PC-3 (cell line): ENCODE results near the gene SRRM3. TPM values are rescaled to one million over a fixed set of nuclear protein-coding genes. Genes with fewer than 3 reads are reported as not detected.

Experiments used
- ATAC-seq: fragments of 200-7000 bp; cut with Tn5 transposase; 2 replicates; pipeline ENCODE4 v1.9.1; 2020; ENCODE audit warnings: mild to moderate bottlenecking, moderate library complexity
- BruUV-seq: library from RNA; stranded (reverse); fragments of 400-500 nt; replicated peaks from 2 replicates; lab custom pipeline; 2021; lab: Mats Ljungman, UMichigan
- CTCF ChIA-PET: fragments of 300-600 bp; sonication (Branson Sonifier 250); formaldehyde crosslinking; loops from one replicate; lab custom pipeline; 2022; ENCODE audit warnings: antibody characterized with exemption; lab: Charles Lee
- POLR2A ChIA-PET: fragments of 300-600 bp; sonication (Branson Sonifier 250); formaldehyde crosslinking; loops from one replicate; lab custom pipeline; 2022; ENCODE audit warnings: antibody characterized with exemption; ENCODE audit not compliant: unreplicated experiment; lab: Charles Lee
- DNase-seq: peaks from one replicate; pipeline ENCODE4 v3.0.0-alpha.2; 2015
- H2AFZ ChIP-seq: fragments of 300-600 bp; sonication (generic); 2 replicates; pipeline ENCODE4 v1.6.0; 2016; ENCODE audit warnings: antibody characterized with exemption, low read length
- H3F3A ChIP-seq: fragments of 300-600 bp; sonication (generic); one replicate; pipeline ENCODE4 v1.6.0; 2017; ENCODE audit warnings: antibody characterized with exemption, low read length, control low read depth, mild to moderate bottlenecking; ENCODE audit not compliant: unreplicated experiment
- H3K27ac ChIP-seq: fragments of 300-600 bp; sonication (generic); 2 replicates; pipeline ENCODE4 v1.5.1; 2016; ENCODE audit warnings: mild to moderate bottlenecking, low read length
- H3K27me3 ChIP-seq: fragments of 300-600 bp; sonication (generic); 2 replicates; pipeline ENCODE4 v1.6.1; 2016; ENCODE audit warnings: low read length, mixed read lengths
- H3K36me3 ChIP-seq: fragments of 300-600 bp; sonication (generic); 2 replicates; pipeline ENCODE4 v1.6.1; 2016; ENCODE audit warnings: low read depth, mixed run types, low read length, mixed read lengths
- H3K4me1 ChIP-seq: fragments of 300-600 bp; sonication (generic); 2 replicates; pipeline ENCODE4 v1.5.1; 2016; ENCODE audit warnings: low read length; ENCODE audit not compliant: insufficient read depth
- H3K4me2 ChIP-seq: fragments of 300-600 bp; sonication (generic); 2 replicates; pipeline ENCODE4 v1.6.0; 2016; ENCODE audit warnings: low read length
- H3K4me3 ChIP-seq: fragments of 300-600 bp; sonication (generic); 2 replicates; pipeline ENCODE4 v1.5.1; 2016; ENCODE audit warnings: mild to moderate bottlenecking, low read length, mixed read lengths
- H3K79me2 ChIP-seq: fragments of 300-600 bp; sonication (generic); 2 replicates; pipeline ENCODE4 v1.6.1; 2017; ENCODE audit warnings: low read length, mixed read lengths
- H3K9ac ChIP-seq: fragments of 300-600 bp; sonication (generic); 2 replicates; pipeline ENCODE4 v1.6.0; 2016; ENCODE audit warnings: mild to moderate bottlenecking, low read length
- H3K9me2 ChIP-seq: fragments of 300-600 bp; sonication (generic); replicated peaks from 2 replicates; pipeline ENCODE4 v1.6.1; 2016; ENCODE audit warnings: mixed run types, low read length, mixed read lengths
- H3K9me3 ChIP-seq: fragments of 300-600 bp; sonication (generic); 2 replicates; pipeline ENCODE4 v1.6.1; 2016; ENCODE audit warnings: low read length, mixed read lengths
- H4K20me1 ChIP-seq: fragments of 300-600 bp; sonication (generic); 2 replicates; pipeline ENCODE4 v1.6.1; 2016; ENCODE audit warnings: low read length, mixed read lengths
- EZH2phosphoT487 ChIP-seq: fragments of 300-600 bp; sonication (generic); IDR thresholded peaks from 2 replicates; pipeline ENCODE4 v1.6.1; 2018; ENCODE audit warnings: mild to moderate bottlenecking, antibody characterized with exemption, low read length, borderline replicate concordance
- intact Hi-C: fragments of 100-400 bp; cut with micrococcal nuclease; formaldehyde crosslinking; loops from 2 replicates; pipeline ENCODE4 v1.9.0; 2023
- total RNA-seq: library from RNA; depleted of rRNA; stranded (reverse); fragments of >200 nt; gene quantifications from 2 replicates; pipeline ENCODE4 v1.2.3, GENCODE V29; 2014
- TF ChIP-seq, protein P1 (sequence below): fragments of 300-600 bp; sonication (generic); conservative IDR thresholded peaks from 2 replicates; pipeline ENCODE4 v1.5.1; 2017; ENCODE audit warnings: antibody characterized with exemption, low read depth, mild to moderate bottlenecking, low read length

Gene SRRM3
- total RNA-seq, 1 experiment from 2014 or later, result 0.66 TPM

DNA sequence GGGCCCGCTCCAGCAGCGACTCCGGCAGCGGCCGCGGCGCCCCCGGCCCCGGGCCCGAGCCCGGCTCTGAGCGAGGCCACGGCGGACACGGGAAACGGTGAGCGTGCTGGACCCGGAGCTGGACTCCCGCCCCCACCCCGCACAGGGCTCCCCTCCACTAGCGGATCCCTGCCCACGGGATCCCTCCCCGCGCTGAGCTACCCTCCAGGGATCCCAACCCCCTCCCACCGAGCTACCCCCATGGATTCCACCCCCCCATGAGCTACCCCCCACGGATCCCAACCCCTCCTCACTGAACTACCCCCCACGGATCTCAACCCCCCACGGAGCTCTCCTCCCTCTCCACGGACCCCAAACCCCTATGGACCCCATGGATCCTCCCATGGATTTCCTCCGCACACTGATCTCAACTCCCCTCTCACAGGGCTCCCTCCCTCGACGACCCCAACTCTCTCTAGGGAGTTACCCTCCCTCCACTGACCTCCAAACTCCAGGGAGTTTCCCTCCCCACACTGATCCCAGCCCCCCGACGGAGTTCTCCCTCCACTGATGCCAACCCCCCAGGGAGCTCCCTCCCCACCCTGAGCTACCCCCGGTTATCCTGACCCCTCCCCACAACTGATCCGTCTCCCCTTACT is 80.1 kb downstream of the SRRM3 start:
- no TSS peak for BruUV-seq
- Histone ChIP-seq H3K4me1 (no peaks in the 10 kb centered on the region), H3K4me2 (peak overlapping the region; percentile 70), H3K9me2 (no peaks in the 10 kb centered on the region), H3K36me3 (no peaks in the 10 kb centered on the region), H3K9ac (no peak overlapping the region), H3K4me3 (peak overlapping the region; percentile 55; the same call in 1 of the 2 replicates), H4K20me1 (no peaks in the 10 kb centered on the region), H3K9me3 (no peaks in the 10 kb centered on the region), H2AFZ (no peak overlapping the region), H3F3A (no peaks in the 10 kb centered on the region), H3K27ac (no peak overlapping the region), H3K27me3 (peaks cover 14% of the 10 kb centered on the region), H3K79me2 (no peaks in the 10 kb centered on the region)
- ChIA-PET CTCF (interaction anchor here (1.0 kb wide), 1 partner anchor 32 kb away, joined by 3 read pairs; no protein-coding TSS in a partner anchor), POLR2A (no interaction called here)
- DNase-seq (no peak), ATAC-seq (no peak)
- intact Hi-C loops, result no loop called here
- TF ChIP-seq, protein P1, sequence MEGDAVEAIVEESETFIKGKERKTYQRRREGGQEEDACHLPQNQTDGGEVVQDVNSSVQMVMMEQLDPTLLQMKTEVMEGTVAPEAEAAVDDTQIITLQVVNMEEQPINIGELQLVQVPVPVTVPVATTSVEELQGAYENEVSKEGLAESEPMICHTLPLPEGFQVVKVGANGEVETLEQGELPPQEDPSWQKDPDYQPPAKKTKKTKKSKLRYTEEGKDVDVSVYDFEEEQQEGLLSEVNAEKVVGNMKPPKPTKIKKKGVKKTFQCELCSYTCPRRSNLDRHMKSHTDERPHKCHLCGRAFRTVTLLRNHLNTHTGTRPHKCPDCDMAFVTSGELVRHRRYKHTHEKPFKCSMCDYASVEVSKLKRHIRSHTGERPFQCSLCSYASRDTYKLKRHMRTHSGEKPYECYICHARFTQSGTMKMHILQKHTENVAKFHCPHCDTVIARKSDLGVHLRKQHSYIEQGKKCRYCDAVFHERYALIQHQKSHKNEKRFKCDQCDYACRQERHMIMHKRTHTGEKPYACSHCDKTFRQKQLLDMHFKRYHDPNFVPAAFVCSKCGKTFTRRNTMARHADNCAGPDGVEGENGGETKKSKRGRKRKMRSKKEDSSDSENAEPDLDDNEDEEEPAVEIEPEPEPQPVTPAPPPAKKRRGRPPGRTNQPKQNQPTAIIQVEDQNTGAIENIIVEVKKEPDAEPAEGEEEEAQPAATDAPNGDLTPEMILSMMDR, result no peak
- no peak for TF ChIP-seq EZH2phosphoT487

DNA sequence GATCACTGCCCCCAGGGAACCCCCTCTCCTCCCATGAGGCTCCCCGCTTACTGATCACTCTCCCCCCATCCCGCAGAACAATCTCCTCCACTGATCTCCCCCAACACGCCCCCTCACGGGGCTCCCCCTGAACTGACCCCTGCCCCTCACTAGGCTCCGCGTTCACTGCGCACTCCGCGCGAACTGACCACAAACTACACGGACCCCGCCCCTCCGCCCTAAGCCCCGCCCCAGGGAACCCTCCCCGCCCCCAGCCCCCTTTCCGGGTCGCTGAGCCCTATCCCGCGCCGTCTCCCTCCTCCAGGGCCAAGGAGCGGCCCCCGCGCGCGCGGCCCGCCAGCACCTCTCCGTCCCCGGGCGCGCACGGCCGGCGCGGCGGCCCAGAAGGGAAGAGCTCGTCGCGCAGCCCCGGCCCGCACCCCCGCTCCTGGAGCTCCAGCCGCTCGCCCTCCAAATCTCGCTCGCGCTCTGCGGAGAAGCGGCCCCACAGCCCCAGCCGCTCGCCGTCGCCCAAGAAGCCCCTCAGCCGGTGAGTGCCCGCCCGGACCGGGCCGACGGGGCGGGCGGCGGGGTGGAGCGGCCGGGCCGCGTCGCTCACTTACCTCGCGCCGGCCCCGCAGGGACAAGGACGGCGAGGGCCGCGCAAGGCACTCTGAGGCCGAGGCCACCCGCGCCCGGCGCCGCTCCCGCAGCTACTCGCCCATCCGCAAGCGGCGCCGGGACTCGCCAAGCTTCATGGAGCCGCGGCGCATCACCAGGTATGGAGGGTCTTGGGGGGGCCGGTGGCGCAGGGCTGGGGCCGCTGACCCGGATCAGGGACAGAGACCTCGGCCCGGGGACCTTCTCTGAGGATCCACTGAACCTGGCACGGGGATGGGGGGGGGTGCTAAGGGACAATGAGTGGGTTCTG is 80.9 kb downstream of the SRRM3 start:
- CTCF ChIA-PET, result interaction anchor here (0.8 to 1.0 kb wide), 2 partner anchors 9 to 32 kb away, joined by 3 read pairs; no protein-coding TSS in a partner anchor
- Histone ChIP-seq H3K27me3 (peaks cover 14% of the 10 kb centered on the region), H3K4me1 (no peaks in the 10 kb centered on the region), H3F3A (no peaks in the 10 kb centered on the region), H3K36me3 (no peaks in the 10 kb centered on the region), H3K9me2 (no peaks in the 10 kb centered on the region), H4K20me1 (no peaks in the 10 kb centered on the region), H3K27ac (no peak overlapping the region), H3K4me2 (peak overlapping the region; percentile 70), H3K4me3 (peak overlapping the region; percentile 55), H2AFZ (peak overlapping the region; percentile 59; the same call in 1 of the 2 replicates), H3K79me2 (no peaks in the 10 kb centered on the region), H3K9me3 (no peaks in the 10 kb centered on the region), H3K9ac (no peak overlapping the region)
- peak; percentile 36 for ATAC-seq
- intact Hi-C loops, result no loop called here
- no peak for DNase-seq
- TF ChIP-seq, protein P1, result no peak
- TF ChIP-seq EZH2phosphoT487, result no peak
- BruUV-seq, result no TSS peak
- POLR2A ChIA-PET, result no interaction called here
